HG03521 (cell line): ENCODE data around the gene KLHL40.
"Not testable (repeated sequence)": the region's sequence is repeated elsewhere in the genome, so short reads cannot be mapped to it uniquely, and the experiment has no call there.

Source experiments
- ATAC-seq: cut with Tn5 transposase; IDR thresholded peaks from one replicate; pipeline ENCODE4 v1.9.1; 2021; ENCODE audit warnings: mild to moderate bottlenecking, moderate library complexity; ENCODE audit not compliant: unreplicated experiment

KLHL40 gene

DNA sequence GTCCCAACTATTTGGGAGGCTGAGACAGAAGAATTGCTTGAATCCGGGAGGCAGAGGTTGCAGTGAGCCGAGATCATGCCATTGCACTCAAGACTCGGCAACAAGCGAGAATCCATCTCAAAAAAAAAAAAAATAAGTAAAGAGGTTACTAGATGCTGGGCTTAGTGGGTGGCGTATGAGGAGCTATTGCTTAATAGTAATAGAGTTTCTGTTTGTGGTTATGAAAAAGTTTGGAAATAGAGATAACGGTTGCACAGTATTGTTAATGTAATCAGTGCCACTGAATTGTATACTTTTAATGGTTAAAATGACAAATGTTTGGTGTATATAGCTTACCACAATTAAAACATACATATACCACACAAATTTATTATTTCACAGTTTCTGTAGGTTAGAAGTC is 32.0 kb downstream of the KLHL40 start:
- ATAC-seq, result no peak

DNA sequence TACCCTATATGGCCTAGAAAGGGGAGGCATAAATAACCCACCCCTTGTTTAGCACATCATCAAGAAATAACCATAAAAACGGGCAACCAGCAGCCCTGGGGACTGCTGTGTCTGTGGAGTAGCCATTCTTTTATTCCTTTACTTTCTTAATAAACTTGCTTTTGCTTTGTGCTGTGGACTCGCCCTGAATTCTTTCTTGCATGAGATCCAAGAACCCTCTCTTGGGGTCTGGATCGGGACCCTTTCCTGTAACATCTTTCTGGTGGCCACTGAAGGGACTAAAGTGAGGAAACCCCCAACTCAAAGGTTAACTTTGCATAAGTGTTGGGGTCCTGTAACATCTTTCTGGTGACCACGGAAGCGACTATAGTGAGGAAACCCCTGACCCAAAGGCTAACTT is 33.0 kb downstream of the KLHL40 start:
- ATAC-seq, result no peak

DNA sequence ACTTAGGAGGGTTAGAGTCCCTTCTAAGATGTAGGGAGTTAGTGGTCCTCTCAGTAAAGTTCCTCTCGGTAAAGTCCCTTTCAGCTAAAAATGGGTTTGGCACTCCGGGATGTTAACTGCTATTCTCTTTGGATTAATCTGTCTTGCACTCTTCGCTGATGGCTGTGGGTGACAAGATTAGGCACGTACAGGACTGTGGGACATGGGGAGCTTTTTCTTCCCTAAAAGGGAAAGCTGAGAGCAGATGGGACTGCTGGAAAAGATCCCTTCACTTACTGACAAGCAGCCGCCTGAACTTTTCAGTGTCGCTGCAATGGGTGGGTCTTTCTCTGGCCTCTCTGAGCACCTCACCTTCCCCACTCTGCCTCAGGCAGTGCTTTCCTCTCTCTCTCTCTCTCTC is 33.7 kb downstream of the KLHL40 start:
- ATAC-seq, result no peak

DNA sequence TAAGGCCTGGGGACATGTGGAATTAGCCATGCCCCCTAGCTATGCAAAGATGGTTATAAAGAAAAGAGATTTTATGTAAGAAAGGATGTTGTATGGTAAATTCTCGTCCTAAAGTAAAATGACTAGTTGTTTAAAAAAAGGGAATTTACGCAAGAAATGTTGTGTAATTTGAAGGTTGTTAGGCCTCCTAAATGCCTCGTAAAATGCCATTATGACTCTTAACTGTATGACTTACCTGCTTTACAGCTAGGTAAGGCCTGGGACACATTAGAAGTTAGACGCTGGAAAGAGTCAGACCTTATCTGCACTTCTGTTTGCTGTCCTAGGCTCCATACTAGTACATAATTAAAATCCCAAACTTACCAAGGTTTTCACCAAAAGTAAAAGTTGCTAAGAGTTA is 34.8 kb downstream of the KLHL40 start:
- ATAC-seq, result no peak

DNA sequence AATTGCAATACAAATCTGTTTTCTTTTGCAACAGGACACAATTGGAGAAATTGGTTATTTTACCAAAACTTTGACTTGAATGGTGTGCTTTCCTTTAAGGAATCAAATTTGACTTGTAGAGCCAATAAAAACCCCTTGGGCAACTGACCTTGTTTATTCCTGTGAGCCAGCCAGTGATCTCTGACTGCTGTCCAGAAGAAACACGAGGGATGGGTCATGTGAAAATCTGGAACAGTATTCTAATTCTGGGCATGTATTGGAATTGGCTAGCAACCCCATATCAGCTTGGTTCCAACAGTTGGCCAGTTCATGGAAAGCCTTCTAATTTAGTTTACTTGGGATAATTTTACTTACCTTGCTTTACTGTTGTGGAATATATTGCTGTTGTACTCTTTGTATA is 36.4 kb downstream of the KLHL40 start:
- no peak for ATAC-seq

DNA sequence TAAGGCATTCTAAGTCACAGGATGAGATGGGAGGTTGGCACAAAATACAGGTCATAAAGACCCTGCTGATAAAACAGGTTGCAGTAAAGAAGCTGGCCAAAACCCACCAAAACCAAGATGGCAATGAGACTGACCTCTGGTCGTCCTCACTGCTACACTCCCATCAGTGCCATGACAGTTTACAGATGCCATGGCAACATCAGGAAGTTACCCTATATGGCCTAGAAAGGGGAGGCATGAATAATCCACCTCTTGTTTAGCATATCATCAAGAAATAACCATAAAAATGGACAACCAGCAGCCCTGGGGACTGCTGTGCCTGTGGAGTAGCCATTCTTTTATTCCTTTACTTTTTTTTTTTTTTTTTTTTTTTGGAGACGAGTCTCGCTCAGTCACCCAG is 37.1 kb downstream of the KLHL40 start:
- ATAC-seq, result not testable (repeated sequence)

DNA sequence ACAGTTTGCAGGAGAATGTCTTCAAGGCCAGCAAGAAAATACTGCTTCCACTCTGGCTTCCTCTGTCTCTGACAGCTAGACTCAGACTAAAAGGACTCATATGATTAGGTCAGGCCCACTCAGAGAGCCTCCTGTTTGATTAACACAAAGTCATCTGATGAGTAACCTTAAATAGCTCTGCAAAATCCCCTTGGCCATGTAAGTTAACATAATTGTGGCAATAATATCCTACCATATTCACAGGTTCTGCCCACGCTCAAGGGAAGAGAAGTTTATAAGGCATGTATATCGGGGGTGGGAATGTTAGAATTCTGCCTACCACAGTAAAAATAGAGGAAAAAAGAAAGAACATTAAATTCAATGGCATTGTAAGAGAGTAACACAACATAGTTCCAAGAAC is 37.9 kb downstream of the KLHL40 start:
- ATAC-seq, result no peak

DNA sequence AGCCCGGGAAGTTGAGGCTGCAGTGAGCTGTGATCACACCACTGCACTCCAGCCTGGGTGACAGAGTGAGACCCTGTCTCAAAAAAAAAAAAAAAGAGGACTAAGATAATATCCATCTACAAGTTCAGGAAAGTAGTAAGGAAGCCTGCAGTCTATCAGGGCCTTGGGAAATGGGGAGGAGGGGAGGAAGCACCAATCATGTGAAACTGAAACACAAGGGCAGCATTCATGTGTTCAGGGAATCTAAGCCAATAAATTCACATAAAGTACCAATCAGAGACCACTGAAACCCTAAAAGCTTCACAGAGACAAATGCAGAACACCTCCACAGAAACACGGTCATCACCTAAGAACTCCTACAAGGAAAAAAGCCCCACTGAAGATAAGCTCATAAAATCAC is 40.1 kb downstream of the KLHL40 start:
- ATAC-seq, result no peak

DNA sequence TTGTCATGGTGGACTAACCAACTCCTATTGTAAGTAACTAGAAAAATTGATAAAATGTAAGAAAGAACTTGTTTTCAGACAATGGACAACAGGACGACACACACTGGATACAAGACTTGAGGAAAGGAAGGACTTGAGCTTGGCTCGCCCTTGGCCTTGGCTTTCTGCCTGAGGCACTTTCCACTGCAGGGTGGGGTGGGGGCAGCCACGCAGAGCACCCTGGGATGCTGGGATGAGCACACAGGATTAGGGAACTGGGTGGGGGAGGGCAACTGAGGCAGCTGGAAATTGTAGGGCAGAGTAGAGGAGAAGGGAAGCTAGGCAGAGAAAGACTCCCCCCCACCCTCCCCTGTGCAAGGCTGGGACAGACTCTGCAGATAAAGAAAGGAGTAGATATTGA is 42.7 kb downstream of the KLHL40 start:
- ATAC-seq, result no peak

DNA sequence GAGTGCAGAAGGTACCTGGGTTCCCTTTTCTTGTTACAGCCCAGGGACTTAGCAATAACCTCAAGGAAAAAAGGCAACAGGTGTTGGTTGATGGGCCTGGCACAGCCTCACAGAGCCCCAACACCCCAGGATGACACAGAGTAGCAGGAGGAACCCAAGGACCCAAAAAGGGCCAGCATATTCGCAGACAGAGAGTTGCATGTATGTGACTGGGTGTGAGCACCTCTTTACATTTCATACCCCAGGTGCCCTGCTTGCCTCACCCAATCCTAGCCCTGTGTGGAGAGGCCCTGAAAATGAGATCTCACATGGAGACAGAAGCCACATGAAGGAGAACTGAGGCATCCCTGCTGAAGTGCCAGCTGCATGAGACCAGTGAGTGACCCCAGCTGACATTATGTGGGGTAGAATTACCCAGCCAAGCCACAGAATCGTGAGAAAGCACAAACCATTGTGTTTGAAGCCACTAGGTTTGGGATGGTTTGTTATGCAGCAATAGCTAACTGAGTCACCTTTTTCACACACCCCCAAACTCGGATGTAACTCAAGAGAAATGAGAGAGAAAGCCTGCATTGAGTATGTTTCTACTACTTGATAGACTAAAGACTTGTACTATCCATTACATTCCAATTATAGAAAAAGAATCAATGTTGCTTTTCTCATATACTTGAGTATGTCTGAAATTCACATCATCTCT is 43.5 kb downstream of the KLHL40 start:
- ATAC-seq, result no peak

DNA sequence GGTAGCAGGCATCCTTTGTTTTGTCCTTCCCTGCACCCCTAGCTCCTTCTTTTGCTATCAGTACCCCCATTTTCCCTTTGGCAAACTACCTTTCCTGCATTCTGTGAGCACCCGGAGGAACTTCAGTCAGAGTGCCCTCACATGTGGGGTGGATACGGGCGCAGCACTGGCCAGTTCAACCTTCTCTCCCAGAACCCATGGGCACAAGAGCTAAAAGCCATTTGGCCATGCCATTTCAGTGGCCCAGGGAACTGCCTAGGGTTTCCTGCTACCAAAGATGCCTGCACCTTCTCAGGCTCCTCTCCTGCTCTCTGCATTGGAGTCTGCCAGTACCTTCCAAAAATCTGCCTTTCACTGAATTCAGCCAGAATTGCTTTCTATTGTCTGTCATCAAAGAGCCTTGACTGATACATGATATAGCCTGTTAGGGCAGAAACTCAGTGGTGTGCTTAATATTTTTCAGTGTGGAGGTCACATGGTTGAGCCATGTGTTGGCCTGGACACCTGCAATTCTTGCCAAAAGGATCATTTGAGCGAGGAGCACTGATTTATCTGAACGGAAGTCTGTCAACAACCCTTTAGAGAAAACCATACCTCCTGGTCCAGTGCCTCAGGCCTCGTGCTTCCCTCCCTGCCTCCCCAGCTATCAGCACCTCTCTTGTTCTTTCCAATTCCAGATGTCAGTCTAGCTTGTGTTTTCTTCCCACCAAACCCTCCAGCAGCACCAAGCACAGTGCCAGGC is 44.2 kb downstream of the KLHL40 start:
- no peak for ATAC-seq

DNA sequence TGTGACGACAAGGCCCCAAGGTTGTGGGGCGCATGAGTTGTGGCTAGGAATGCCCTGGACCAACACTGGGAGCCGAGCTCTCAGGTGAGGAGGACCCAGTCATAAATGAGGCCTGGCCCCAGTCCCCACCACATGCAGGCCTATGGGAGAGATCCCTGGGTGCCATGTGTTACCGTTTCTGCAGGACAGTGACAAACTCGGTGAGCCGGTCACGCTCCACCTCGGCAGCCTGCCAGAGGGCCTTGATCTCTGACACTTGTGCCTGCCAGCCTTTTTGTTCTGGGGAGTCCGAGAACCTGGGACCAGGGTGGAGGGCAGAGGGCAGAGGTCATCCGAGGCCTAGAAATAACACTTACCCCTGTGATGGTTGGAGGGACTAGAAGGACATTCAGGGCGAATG is 45.0 kb downstream of the KLHL40 start:
- ATAC-seq, result no peak

DNA sequence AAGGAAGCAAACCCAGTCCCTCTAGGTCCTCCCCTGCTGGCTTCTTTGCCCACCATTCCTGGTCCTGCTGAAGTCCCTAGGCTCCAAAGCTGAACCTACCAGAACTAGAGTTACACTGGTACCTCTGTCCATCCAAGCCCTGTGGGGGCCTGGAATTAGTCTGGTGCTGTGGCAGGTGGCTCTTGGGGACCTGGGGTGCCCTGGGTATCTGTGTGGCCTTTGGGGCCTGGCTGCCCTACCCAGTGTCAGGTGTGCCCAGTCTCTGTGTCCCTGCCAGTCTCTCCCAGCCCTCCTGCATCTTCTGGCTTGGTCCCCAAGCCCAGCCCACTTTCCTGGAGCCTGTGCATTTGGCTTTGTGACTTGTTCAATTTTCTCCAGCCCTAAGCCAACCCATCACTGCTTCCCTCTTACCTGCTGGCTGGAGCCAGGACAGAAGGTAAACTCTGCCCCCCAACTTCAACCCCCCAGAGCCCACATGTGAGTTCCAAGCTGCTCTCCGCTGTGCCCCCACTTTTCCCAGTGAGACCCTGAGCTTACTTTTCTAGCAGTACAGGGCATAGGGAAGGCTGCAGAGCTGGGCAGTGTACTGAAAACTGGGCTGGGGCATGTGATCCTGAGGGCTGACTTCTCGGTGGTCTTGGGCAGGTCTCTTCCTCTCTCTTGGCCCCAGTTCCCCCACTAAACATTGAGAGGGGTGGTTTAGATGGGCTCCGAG is 45.5 kb downstream of the KLHL40 start:
- ATAC-seq, result no peak

DNA sequence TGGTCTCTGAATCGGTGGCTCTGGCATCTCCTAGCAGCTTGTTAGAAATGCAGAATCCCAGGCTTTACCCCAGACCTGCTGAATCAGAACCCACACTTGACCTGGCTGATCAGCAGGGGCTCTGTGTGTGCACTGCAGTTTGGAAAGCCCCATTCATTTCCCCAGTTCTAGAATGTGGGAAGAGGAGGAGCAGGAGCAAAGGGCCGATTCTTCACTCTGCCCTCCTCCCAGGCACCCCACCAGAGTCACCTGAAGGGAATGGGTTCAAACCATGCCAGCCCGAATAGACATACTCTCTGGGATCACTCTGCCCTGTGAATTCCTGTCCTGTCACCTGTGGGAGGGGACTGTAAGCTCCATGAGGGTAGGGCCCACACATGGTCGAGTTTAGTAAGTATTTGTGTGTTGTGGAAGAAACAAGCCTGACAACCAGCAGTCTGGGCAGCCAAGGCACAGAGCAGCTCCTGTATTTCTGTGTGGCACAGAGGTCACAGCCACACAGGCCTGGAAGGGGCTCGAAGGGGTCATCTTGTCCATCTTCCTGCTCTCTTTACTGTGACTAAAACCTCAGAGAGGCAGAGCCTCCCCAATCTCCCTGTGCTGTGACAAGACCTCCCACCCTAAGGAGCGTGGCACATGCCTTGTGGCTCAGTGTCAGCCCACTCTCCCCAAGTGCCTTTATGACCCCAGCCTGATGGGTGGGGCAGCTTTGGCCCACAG is 46.3 kb downstream of the KLHL40 start:
- ATAC-seq, result no peak

DNA sequence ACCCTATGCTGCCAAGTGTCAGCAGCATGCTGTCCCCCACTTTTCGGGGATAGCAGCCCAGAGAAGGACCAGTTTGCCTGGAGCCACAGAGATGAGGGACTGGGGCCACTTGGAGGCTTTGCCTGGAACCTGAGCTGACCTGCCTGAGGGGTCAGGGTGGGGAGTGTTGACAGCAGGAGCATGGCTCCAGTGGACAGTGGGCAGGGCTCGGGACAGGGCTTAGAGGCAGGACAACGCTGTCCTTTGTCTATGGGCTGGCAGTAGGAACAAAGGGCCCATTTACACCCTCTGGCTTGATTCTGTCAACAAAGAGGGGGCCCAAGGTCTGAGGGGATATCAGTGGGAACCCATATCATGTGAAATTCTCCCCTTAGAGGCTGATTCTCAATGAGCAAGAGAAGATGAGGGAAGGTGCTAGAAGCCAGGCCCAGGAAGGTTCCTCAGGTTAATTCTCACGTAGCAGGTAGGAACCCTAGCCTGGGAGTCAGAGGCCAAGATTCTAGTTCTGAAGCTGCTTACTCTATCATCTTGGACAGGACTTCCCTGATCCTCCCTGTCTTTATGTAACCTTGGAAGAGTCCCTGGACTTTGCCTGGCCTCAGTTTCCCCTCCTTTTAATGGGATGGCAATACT is 47.0 kb downstream of the KLHL40 start:
- ATAC-seq, result no peak

DNA sequence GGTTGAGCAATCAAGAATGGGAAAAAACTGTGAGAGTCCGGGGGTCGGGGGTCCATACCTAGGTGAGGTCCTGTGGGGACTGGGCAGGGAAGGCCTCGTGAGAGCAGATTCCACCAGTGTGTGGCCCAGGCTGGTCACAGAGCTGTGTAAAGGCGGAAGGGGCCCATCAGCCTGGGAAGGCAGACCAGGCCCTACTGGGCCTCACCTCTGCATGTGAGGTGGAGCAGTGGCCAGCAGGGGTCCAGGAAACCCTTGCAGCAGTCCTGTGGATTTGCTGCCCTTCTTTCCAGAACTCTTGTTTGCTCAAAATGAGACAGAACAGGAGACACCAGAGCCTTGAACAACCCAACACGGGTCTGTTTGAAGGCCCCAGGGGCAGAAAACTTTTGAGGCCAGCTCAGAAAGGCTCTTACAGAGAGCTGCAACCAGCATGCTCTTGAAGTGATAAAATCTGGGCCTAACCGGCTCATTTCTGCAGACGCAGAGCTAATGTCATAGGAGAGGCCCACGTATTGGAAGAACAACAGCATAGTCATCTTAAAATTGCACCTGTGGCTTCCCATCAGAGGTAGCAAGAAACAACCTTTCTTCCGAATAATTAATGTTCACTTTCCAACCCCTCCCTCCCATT is 47.6 kb downstream of the KLHL40 start:
- no peak for ATAC-seq

DNA sequence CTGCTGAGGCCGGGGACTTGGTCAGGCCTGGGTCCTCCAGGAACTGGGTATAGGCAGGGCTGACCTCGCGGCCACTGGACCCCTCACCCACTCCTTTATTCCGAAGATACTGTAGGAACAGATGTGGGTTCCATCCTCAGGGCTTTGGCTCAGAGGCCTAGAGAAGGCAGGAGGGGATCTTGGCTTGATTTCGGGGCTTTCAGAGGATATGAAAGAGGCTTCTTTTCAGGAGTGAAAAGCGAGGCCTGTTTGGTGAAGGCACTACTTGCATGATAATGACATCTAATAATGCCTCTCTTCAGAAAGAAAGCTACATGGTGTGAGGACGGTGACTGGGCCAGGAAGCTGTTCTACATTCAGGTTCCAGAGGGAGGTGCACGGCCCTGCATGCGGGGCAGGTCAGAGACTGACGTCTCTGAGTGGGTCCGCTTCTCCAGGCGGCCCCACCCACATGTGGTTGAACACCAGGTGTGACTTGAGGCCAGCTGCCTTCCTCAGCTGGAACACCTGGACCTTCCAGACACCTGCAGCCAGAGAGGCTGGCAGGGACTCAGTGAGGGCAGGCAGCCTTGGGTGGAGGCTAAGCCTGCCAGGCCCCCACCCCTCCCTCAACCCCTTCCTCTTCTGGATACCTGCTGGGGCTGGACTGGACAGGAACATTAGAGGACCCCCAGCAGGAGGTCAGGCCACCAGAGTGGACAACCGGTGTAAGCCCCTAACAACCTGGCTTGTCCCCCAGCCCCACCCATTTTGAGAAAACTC is 48.3 kb downstream of the KLHL40 start:
- ATAC-seq, result no peak

DNA sequence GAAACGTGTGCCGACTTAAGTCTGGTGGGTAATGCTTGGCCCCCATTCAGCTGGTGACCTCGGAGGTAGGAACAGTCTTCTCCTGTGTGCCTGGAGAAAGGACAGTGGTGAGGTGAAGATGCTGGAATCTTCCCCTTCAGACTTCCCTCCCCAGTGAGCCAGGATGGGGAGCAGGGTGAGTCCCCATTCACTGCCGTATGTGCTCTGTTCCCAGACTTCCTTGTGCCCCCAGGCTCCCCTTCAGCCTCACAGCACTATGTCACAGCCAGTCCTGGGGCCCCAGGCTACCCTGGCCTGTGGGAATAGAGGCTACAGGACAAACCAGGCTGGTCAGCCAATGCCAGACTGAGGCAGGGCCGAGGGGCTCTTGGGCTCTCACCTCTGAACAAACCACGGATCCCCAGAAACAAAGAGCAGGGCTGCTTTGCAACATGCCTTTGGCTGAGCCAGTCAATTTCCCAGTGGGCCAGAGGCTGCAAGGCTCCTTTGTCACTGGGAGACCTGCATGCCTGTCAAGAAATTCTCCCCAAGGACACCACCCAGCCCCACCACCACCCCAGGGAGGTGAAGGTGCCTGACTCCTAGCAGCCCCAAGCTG is 49.0 kb downstream of the KLHL40 start:
- no peak for ATAC-seq

DNA sequence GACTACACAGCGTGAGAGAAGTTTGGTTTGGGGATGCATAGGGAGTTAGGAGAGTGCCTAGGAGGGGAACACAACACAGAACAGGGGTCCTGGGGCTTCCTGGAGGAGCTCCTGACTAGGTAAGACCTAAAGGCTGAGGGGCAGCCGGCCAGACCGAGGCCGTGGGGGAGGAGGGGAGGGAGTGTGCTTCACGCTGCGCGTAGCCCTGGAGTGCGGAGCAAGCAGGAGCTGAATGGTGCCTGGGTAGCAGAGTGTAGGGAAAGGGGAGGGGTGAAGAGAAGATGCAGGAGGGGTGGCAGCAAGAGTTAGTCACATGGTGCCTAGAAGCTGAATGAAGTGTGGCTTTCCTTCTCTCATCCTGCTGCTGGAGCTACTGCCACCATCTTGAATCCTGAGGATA is 49.7 kb downstream of the KLHL40 start:
- ATAC-seq, result no peak
